ENCODE results near the gene NOTCH2. TPM values are rescaled to one million over a fixed set of nuclear protein-coding genes. Genes with fewer than 3 reads are reported as not detected.

NOTCH2 gene
- total and polyA plus RNA-seq, 12 donors, result 5.4 to 138 (median 71.5) TPM

DNA sequence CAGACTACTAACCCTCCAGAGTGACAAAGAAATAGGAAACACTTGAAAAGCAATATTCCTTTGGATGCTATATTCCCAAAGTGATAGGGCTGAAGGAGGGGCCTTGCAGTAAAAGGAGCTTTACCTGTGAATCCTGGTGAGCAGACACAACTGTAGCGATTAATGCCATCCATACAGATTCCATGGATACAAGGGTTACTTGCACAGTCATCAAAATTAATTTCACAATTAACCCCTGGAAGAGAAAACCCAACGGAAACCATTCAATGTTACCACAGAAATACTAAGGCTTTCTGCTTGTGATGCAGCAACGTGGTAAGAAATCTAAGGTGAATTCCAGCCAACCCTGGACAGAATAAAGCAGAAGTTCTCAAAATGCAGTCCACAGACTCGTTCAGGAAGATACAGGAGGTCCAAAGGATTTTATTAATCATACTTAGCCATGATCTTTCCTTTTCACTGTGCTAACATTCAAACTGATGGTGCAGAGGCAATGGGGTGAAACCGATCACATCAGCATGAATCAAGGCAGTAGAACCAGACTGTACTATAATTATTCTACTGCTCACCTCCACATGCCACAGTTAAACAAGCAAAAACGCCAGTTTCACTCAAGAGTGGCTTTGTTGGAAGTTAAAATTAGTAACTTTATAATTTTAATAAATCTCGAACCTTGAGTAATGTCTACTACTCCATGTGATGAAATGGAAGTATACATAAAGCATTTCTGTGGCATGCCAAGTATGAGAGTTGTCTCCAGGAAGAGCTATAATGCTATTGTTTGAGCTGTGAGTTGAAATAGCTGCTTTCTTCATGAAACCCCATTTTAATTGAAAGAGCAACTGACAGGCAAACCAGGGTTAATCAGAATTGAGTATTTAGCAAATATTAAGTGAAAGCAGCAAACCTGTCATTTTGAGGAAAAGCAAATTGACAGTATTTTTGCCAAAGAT is 109.9 kb downstream of the NOTCH2 start:
- no peaks in the 10 kb centered on the region for H3K27me3 ChIP-seq
- H3K9me3 ChIP-seq (replicated peaks in 1 of 3), result no peaks in the 10 kb centered on the region
- WGBS, 4 donors, result 85 to 91% (median 89%) methylated on average over 7 of the region's 7 CpGs
- no peak for DNase-seq
- no peak overlapping the region for H3K4me3 ChIP-seq
- H3K27ac ChIP-seq, result no peak overlapping the region
- TF ChIP-seq, protein P1, sequence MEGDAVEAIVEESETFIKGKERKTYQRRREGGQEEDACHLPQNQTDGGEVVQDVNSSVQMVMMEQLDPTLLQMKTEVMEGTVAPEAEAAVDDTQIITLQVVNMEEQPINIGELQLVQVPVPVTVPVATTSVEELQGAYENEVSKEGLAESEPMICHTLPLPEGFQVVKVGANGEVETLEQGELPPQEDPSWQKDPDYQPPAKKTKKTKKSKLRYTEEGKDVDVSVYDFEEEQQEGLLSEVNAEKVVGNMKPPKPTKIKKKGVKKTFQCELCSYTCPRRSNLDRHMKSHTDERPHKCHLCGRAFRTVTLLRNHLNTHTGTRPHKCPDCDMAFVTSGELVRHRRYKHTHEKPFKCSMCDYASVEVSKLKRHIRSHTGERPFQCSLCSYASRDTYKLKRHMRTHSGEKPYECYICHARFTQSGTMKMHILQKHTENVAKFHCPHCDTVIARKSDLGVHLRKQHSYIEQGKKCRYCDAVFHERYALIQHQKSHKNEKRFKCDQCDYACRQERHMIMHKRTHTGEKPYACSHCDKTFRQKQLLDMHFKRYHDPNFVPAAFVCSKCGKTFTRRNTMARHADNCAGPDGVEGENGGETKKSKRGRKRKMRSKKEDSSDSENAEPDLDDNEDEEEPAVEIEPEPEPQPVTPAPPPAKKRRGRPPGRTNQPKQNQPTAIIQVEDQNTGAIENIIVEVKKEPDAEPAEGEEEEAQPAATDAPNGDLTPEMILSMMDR (IDR thresholded peaks at IDR 0.05), result no peak
- TF ChIP-seq POLR2A (IDR thresholded peaks at IDR 0.05), result no peak
- intact Hi-C loops (cut with DNase I), result no loop called here
- H3K4me1 ChIP-seq (replicated peaks in 1 of 2), result peaks cover 0 to 16% of the 10 kb centered on the region in 2 donors
- H3K36me3 ChIP-seq (replicated peaks in 1 of 2), result peaks cover 0 to 18% of the 10 kb centered on the region in 2 donors

DNA sequence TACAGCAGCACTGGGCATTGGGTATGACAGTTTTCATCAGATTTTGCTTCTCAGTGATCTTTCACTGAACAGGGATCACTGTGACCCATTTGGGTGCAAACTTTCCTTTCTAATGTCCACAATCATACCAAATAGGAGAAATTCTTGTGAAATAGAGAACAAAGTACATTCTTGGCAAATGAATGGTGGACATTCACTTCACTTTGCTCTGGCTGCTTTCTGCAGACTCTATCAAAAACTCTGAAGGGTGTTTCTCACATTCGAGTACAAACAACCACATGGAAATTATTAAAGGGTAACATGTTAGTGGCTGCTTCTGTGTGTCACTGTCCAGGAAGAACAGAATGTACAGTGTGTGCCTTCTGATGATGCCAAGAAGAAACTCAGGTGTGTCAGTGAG is 111.2 kb downstream of the NOTCH2 start:
- 44 to 66% (median 57%) methylated on average over 1 of the region's 1 CpG for WGBS, 4 donors
- Histone ChIP-seq H3K27me3 (no peaks in the 10 kb centered on the region), H3K4me3 (no peak overlapping the region), H3K4me1 (replicated peaks in 1 of 2) (peaks cover 0 to 10% of the 10 kb centered on the region in 2 donors), H3K9me3 (replicated peaks in 1 of 3) (no peaks in the 10 kb centered on the region), H3K36me3 (replicated peaks in 1 of 2) (peaks cover 0 to 21% of the 10 kb centered on the region in 2 donors), H3K27ac (no peak overlapping the region)
- DNase-seq, result no peak
- intact Hi-C loops (cut with DNase I), result no loop called here
- TF ChIP-seq, protein P1 (IDR thresholded peaks at IDR 0.05), result no peak
- TF ChIP-seq POLR2A (IDR thresholded peaks at IDR 0.05), result no peak

DNA sequence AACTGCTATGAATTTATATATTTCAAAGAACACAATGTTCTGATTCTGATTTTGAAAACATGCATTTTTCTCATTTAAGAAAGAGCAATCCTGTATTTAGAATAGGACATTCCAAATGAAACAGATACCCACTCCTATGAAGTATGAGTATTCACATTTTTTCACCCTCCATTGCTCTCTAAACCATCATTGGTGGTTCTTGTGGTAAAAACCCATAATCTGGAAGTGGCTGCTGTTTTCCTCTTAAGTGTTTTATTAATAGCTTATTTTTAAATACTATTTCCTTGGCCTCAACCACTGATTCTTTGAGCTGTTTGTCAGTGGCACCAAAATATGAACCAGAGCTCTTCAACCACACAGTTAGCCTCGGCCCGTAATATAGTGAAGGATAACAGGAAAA is 113.2 kb downstream of the NOTCH2 start:
- no peak overlapping the region for H3K27ac ChIP-seq
- WGBS, 4 donors, result 80 to 87% (median 83%) methylated on average over 2 of the region's 2 CpGs
- DNase-seq, result no peak
- TF ChIP-seq, protein P1 (IDR thresholded peaks at IDR 0.05), result no peak
- TF ChIP-seq POLR2A (IDR thresholded peaks at IDR 0.05), result no peak
- no peaks in the 10 kb centered on the region for H3K27me3 ChIP-seq
- no peaks in the 10 kb centered on the region for H3K9me3 ChIP-seq (replicated peaks in 1 of 3)
- peaks cover 0 to 10% of the 10 kb centered on the region in 2 donors for H3K4me1 ChIP-seq (replicated peaks in 1 of 2)
- intact Hi-C loops (cut with DNase I), result no loop called here
- H3K4me3 ChIP-seq, result no peak overlapping the region
- H3K36me3 ChIP-seq (replicated peaks in 1 of 2), result peaks cover 0 to 33% of the 10 kb centered on the region in 2 donors

DNA sequence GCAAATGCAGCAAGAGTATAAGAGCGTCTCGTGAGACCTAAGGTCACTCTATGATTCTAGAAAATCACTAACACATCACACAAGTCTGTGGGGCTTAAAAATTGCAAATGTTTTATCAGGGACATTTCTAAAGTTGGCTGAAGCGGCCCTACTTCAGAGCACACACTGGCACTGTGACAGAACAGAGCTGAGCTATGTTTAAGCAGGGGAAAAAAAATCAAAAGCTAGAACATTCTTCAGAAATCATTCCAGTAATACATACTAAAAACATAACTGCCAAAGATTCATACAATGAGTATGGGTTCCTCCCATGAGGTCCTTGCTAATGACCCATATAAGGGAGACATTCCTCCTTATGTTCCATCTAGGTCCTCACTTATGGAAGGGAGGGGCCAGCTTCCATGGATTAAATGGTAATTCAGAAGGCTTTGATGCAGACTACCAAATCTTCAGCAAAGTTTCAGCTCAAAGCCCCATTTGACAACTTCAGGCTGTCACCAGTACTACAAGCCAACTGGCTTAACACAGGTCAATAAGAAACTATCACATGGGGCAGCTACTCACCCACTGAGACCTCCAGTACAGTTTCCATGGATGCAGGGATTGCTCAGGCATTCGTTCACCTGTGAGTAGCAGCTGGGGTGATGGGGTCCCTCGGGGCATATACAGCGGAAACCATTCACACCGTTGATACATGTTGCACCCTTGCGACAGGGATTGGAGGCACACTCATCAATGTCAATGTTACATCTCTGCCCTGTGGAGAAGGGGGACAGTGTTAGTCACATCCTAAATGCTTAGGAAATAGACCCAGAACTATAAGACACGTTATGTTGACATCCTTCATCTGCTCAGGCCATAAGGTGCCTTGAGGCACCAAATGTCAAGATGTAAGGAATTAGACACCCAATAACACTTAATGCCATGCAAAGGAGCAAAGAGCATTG is 114.7 kb downstream of the NOTCH2 start:
- DNase-seq, result no peak

More for the DNA sequence above, 114.7 kb downstream of the NOTCH2 start:
- H3K4me1 ChIP-seq (replicated peaks in 1 of 2), result no peaks in the 10 kb centered on the region
- peaks cover 0 to 45% of the 10 kb centered on the region in 2 donors for H3K36me3 ChIP-seq (replicated peaks in 1 of 2)
- intact Hi-C loops (cut with DNase I), result no loop called here
- H3K9me3 ChIP-seq (replicated peaks in 1 of 3), result no peaks in the 10 kb centered on the region
- TF ChIP-seq, protein P1 (IDR thresholded peaks at IDR 0.05), result no peak
- TF ChIP-seq POLR2A (IDR thresholded peaks at IDR 0.05), result no peak
- 83 to 88% (median 87%) methylated on average over 7 to 9 of the region's 9 CpGs for WGBS, 4 donors
- H3K27me3 ChIP-seq, result no peaks in the 10 kb centered on the region
- H3K4me3 ChIP-seq, result no peak overlapping the region
- peak overlapping the region in 1 of 5 donors; percentile 4 for H3K27ac ChIP-seq

All from adrenal gland (tissue), 12 donors.